Bone marrow (tissue), 2 donors: ENCODE results near the gene ABLIM2.

Source experiments
- DNase-seq, 2 donors: peaks; one replicate each; lab custom pipeline; 2025; lab: John Stamatoyannopoulos, UW

Gene ABLIM2

GRCh38 chr4:8136972-8137710 is 21.5 kb downstream of the ABLIM2 start:
- no peak for DNase-seq

- no peak for DNase-seq
Measured at GRCh38 chr4:8136529-8136928, 22.1 kb downstream of the ABLIM2 start.

GRCh38 chr4:8135666-8136065 is 22.9 kb downstream of the ABLIM2 start:
- DNase-seq = no peak

GRCh38 chr4:8133897-8134563 is 24.6 kb downstream of the ABLIM2 start:
- DNase-seq = no peak

- no peak for DNase-seq
Measured at GRCh38 chr4:8132947-8133705, 25.5 kb downstream of the ABLIM2 start.

- no peak for DNase-seq
Measured at GRCh38 chr4:8132400-8132799, 26.2 kb downstream of the ABLIM2 start.

- no peak for DNase-seq
Measured at GRCh38 chr4:8131826-8132225, 26.8 kb downstream of the ABLIM2 start.

GRCh38 chr4:8131210-8131609 is 27.4 kb downstream of the ABLIM2 start:
- DNase-seq = no peak

GRCh38 chr4:8130346-8131066 is 28.1 kb downstream of the ABLIM2 start:
- no peak for DNase-seq

GRCh38 chr4:8129785-8130184 is 28.8 kb downstream of the ABLIM2 start:
- no peak for DNase-seq

- no peak for DNase-seq
Measured at GRCh38 chr4:8129136-8129535, 29.5 kb downstream of the ABLIM2 start.

GRCh38 chr4:8128100-8128856 is 30.3 kb downstream of the ABLIM2 start:
- DNase-seq = no peak

GRCh38 chr4:8127051-8127826 is 31.4 kb downstream of the ABLIM2 start:
- DNase-seq = no peak

- no peak for DNase-seq
Measured at GRCh38 chr4:8126523-8126922, 32.1 kb downstream of the ABLIM2 start.

GRCh38 chr4:8125526-8126056 is 33.0 kb downstream of the ABLIM2 start:
- no peak for DNase-seq

GRCh38 chr4:8123870-8124269 is 34.7 kb downstream of the ABLIM2 start:
- no peak for DNase-seq

GRCh38 chr4:8123389-8123788 is 35.2 kb downstream of the ABLIM2 start:
- no peak for DNase-seq

GRCh38 chr4:8122746-8123145 is 35.9 kb downstream of the ABLIM2 start:
- no peak for DNase-seq

- no peak for DNase-seq
Measured at GRCh38 chr4:8121292-8122015, 37.2 kb downstream of the ABLIM2 start.

- no peak for DNase-seq
Measured at GRCh38 chr4:8120501-8120900, 38.1 kb downstream of the ABLIM2 start.
